Neuronal stem cell (in vitro differentiated cells): ENCODE measurements around the gene TSSK6.

Experiments used
- DNase-seq: peaks from one replicate; pipeline ENCODE4 v3.0.0-alpha.2; 2013; ENCODE audit warnings: low spot score
- H2AFZ ChIP-seq: one replicate; pipeline ENCODE4 v1.6.1; 2013; ENCODE audit warnings: mild to moderate bottlenecking, low read length, inconsistent platforms
- H2AK5ac ChIP-seq: 2 replicates; pipeline ENCODE4 v1.6.1; 2013; ENCODE audit warnings: low read depth, mild to moderate bottlenecking, inconsistent platforms, low read length, moderate library complexity, mixed read lengths
- H2BK120ac ChIP-seq: 2 replicates; pipeline ENCODE4 v1.6.1; 2013; ENCODE audit warnings: low read depth, mild to moderate bottlenecking, inconsistent platforms, low read length, moderate library complexity, mixed read lengths
- H2BK12ac ChIP-seq: one replicate; pipeline ENCODE4 v1.6.1; 2013; ENCODE audit warnings: low read length, inconsistent platforms
- H2BK15ac ChIP-seq: 2 replicates; pipeline ENCODE4 v1.6.1; 2013; ENCODE audit warnings: mild to moderate bottlenecking, low read length, inconsistent platforms, mixed read lengths
- H2BK5ac ChIP-seq: one replicate; pipeline ENCODE4 v1.6.1; 2013; ENCODE audit warnings: inconsistent platforms, mild to moderate bottlenecking, low read length, moderate library complexity
- H3K14ac ChIP-seq: one replicate; pipeline ENCODE4 v1.6.1; 2013; ENCODE audit warnings: low read length, inconsistent platforms
- H3K18ac ChIP-seq: 2 replicates; pipeline ENCODE4 v1.6.1; 2013; ENCODE audit warnings: low read length, inconsistent platforms
- H3K23ac ChIP-seq: 2 replicates; pipeline ENCODE4 v1.6.1; 2013; ENCODE audit warnings: low read depth, mild to moderate bottlenecking, mixed read lengths, low read length, inconsistent platforms; ENCODE audit not compliant: poor library complexity
- H3K27ac ChIP-seq: replicated peaks from 3 replicates; pipeline ENCODE4 v1.5.1; 2013; ENCODE audit warnings: low read length, inconsistent platforms
- H3K27me3 ChIP-seq, 3 experiments: 2 replicates each; pipeline ENCODE4 v1.6.1; 2013; ENCODE audit warnings: low read length in 3 of 3, mild to moderate bottlenecking in 2 of 3, inconsistent platforms in 1 of 3, low read depth in 1 of 3, mixed read lengths in 1 of 3, moderate library complexity in 1 of 3; ENCODE audit not compliant: control insufficient read depth in 3 of 3, insufficient read depth in 3 of 3
- H3K36me3 ChIP-seq, 2 donors: replicated peaks in 1 of 2; 2 replicates each; pipeline ENCODE4 v1.6.1; 2013; ENCODE audit warnings: low read length in 2 of 2; ENCODE audit not compliant: control insufficient read depth in 2 of 2, insufficient read depth in 2 of 2
- H3K4ac ChIP-seq: 2 replicates; pipeline ENCODE4 v1.6.1; 2013; ENCODE audit warnings: inconsistent platforms, mild to moderate bottlenecking, low read length, moderate library complexity
- H3K4me1 ChIP-seq, 2 donors: 1 replicate in 1 of 2; 2 replicates in 1 of 2; pipeline ENCODE4 v1.6.1; 2013; ENCODE audit warnings: low read length in 2 of 2, low read depth in 1 of 2; ENCODE audit not compliant: control insufficient read depth in 2 of 2, insufficient read depth in 1 of 2
- H3K4me2 ChIP-seq: one replicate; pipeline ENCODE4 v1.6.1; 2013; ENCODE audit warnings: mild to moderate bottlenecking, low read length, inconsistent platforms; ENCODE audit not compliant: insufficient read depth, poor library complexity, severe bottlenecking
- H3K4me3 ChIP-seq, 2 donors: 2 replicates each; pipeline ENCODE4 v1.5.1; 2013; ENCODE audit warnings: low read length in 2 of 2, mild to moderate bottlenecking in 2 of 2, inconsistent platforms in 1 of 2, moderate library complexity in 1 of 2
- H3K79me1 ChIP-seq: one replicate; pipeline ENCODE4 v1.6.1; 2013; ENCODE audit warnings: low read depth, mild to moderate bottlenecking, inconsistent platforms, low read length, moderate library complexity
- H3K9ac ChIP-seq: one replicate; pipeline ENCODE4 v1.6.1; 2013; ENCODE audit warnings: mild to moderate bottlenecking, low read depth, low read length, inconsistent platforms; ENCODE audit not compliant: poor library complexity
- H3K9me3 ChIP-seq, 2 donors: replicated peaks in 1 of 2; 2 replicates each; pipeline versions ENCODE3 to v1.6.1; 2013; ENCODE audit warnings: low read length in 2 of 2, mild to moderate bottlenecking in 2 of 2, inconsistent platforms in 1 of 2, low read depth in 1 of 2, mixed read lengths in 1 of 2, moderate library complexity in 1 of 2; ENCODE audit not compliant: control insufficient read depth in 2 of 2, insufficient read depth in 1 of 2
- H4K8ac ChIP-seq: one replicate; pipeline ENCODE4 v1.6.1; 2013; ENCODE audit warnings: low read depth, mild to moderate bottlenecking, inconsistent platforms, low read length, moderate library complexity
- H4K91ac ChIP-seq: one replicate; pipeline ENCODE4 v1.6.1; 2013; ENCODE audit warnings: low read length, low read depth, mild to moderate bottlenecking, inconsistent platforms; ENCODE audit not compliant: poor library complexity
- WGBS, 2 donors: extraction: QIAGEN DNeasy Blood & Tissue Kit; methylation state at CpG; one replicate each; pipeline ENCODE4 v1.1.7; 2013; ENCODE audit warnings: missing lambda C conversion rate in 2 of 2, mixed read lengths in 1 of 2; ENCODE audit not compliant: insufficient read length in 2 of 2, insufficient replicate concordance in 1 of 2; ENCODE audit errors: extremely low coverage in 2 of 2; 5-methylcytosine and 5-hydroxymethylcytosine counted together

Gene TSSK6

DNA sequence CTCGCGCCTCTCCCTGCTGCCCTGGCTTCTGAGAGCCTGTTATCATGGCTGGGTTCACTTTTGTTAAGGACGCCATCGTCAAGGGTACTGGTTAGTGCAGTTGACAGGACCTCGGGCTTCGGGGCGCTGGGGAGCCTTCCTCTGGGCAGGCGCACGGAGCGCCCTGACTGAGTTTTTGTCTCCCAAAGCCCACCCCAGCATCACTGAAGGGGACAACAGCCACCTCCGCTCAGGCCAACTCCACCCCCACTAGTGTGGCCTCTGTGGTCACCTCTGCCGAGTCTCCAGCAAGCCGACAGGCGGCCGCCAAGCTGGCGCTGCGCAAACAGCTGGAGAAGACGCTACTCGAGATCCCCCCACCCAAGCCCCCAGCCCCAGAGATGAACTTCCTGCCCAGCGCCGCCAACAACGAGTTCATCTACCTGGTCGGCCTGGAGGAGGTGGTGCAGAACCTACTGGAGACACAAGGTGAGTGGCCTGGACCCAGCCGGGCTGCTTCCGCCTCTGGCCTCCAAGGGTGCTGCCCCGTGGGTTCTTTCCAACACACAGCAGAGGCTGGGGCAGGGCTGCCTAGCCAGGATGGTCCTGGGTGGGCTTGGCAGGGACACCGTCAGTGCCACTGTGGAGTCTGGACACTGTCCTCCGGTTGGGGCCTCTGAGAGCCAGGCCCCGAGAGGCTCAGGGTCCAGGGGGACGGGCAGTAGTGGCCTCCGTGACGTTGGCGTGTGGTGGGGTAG, 16.9 kb downstream of the TSSK6 start:
- peak overlapping the region; percentile 43 for H3K23ac ChIP-seq
- H3K4ac ChIP-seq, result no peak overlapping the region
- WGBS, 2 donors, result no CpG with 5 or more reads among the region's 33 CpGs
- H3K4me3 ChIP-seq, result no peak overlapping the region
- DNase-seq, result no peak
- no peak overlapping the region for H3K27ac ChIP-seq
- no peak overlapping the region for H2BK15ac ChIP-seq
- no peak overlapping the region for H2BK120ac ChIP-seq
- peaks cover 25% of the 10 kb centered on the region for H3K79me1 ChIP-seq
- no peak overlapping the region for H4K91ac ChIP-seq
- no peaks in the 10 kb centered on the region for H3K9me3 ChIP-seq
- no peaks in the 10 kb centered on the region for H3K27me3 ChIP-seq
- no peaks in the 10 kb centered on the region for H3K4me1 ChIP-seq
- H2AFZ ChIP-seq, result no peak overlapping the region
- H4K8ac ChIP-seq, result no peak overlapping the region
- no peak overlapping the region for H2BK12ac ChIP-seq
- no peak overlapping the region for H3K9ac ChIP-seq
- no peak overlapping the region for H3K4me2 ChIP-seq
- H3K18ac ChIP-seq, result no peak overlapping the region
- no peak overlapping the region for H3K14ac ChIP-seq
- no peak overlapping the region for H2AK5ac ChIP-seq
- H2BK5ac ChIP-seq, result peak overlapping the region; percentile 53
- peaks cover 77 to 97% of the 10 kb centered on the region in 2 donors for H3K36me3 ChIP-seq

DNA sequence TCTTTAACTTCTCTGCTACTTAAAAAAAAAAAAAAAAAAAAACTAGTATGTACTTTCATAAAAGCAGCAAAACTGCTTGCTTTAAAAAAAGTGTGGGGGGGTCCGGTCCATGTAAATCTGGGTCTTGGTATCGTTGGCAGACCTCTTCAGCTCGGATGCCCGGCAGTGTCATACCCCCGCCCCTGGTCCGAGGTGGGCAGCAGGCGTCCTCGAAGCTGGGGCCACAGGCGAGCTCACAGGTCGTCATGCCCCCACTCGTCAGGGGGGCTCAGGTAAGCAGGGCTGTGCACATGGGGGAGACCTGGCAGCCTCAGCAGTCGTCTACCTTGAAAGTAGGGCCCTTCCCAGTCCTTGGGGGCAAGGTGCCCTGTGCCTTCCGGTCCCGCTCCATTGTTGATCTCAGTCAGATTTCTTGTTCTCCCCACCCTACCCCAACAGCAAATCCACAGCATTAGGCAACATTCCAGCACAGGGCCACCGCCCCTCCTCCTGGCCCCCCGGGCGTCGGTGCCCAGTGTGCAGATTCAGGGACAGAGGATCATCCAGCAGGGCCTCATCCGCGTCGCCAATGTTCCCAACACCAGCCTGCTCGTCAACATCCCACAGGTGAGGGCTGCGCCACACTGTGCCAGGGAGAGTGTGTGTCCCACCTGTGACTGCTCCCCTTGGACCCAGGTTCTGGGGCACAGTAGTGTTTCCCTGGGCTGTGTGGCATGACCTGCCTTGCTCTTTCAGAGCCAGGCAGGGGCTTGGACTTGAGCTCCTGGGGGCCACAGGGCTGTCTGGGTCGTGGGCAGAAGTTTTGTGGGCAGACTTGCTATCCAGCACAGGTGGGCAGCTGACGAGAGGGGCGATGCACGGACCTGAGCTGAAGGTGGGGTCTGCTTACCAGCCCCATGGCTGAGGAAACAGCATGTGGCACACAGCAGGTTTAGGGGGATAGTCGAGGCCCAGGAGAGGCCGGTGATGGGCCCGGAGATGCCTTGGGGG, 19.4 kb downstream of the TSSK6 start:
- no peak for DNase-seq
- peak overlapping the region; percentile 85 for H2BK5ac ChIP-seq
- no peak overlapping the region for H2BK12ac ChIP-seq
- H2BK15ac ChIP-seq, result no peak overlapping the region
- no peak overlapping the region for H3K4me2 ChIP-seq
- H4K91ac ChIP-seq, result no peak overlapping the region
- H3K9ac ChIP-seq, result peak overlapping the region; percentile 57
- no peak overlapping the region for H2BK120ac ChIP-seq
- no peak overlapping the region for H3K18ac ChIP-seq
- H3K9me3 ChIP-seq, result no peaks in the 10 kb centered on the region
- H3K79me1 ChIP-seq, result peaks cover 33% of the 10 kb centered on the region
- WGBS, 2 donors, result no CpG with 5 or more reads among the region's 30 CpGs
- H3K4me1 ChIP-seq, result no peaks in the 10 kb centered on the region
- H3K36me3 ChIP-seq, result peaks cover 70 to 96% of the 10 kb centered on the region in 2 donors
- no peak overlapping the region for H2AK5ac ChIP-seq
- no peak overlapping the region for H3K14ac ChIP-seq
- no peak overlapping the region for H3K23ac ChIP-seq
- no peak overlapping the region for H4K8ac ChIP-seq
- H2AFZ ChIP-seq, result no peak overlapping the region
- no peak overlapping the region for H3K4ac ChIP-seq
- no peaks in the 10 kb centered on the region for H3K27me3 ChIP-seq
- H3K4me3 ChIP-seq, result peak overlapping the region in 1 of 2 donors; percentile 31
- no peak overlapping the region for H3K27ac ChIP-seq

DNA sequence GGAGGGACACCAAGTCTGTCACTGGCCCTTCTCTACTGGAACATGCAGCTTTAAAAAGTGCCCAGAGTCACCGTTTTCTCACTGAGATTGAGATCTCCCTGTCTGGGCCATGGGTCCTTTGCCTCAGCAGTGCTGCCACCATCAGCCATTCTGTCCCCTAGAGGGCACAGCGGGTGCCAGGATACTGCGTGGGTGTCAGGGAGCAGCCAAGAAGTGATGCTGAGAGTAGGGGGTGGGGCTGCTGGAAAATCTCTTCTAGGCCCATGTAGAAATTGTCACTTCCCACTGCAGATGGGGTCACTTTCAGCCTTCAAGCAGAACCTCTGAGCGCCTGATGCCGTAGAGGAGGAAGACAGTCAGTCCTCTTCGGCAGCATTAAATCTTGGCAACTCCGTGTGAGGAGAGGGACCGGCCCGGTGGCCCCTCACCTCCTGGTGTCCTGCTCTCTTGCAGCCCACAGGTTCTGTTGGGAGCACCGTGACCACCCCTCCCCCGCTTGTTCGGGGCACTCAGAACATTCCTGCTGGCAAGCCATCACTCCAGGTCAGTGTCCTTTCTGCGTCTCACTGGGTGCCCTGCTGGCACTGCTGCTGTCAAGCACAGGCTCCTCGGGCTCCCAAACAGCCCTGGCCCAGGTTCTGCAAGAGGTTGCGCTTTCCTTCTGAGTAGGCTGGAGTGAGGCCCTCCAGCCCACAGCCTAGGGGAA, 21.4 kb downstream of the TSSK6 start:
- Histone ChIP-seq H2BK15ac (no peak overlapping the region), H3K18ac (no peak overlapping the region), H3K4me2 (no peak overlapping the region), H3K9ac (no peak overlapping the region), H3K14ac (no peak overlapping the region), H3K23ac (no peak overlapping the region), H2BK12ac (no peak overlapping the region), H3K27me3 (no peaks in the 10 kb centered on the region), H4K8ac (no peak overlapping the region), H2AK5ac (no peak overlapping the region), H3K4me3 (no peak overlapping the region), H3K4me1 (peaks cover 10 to 12% of the 10 kb centered on the region in 2 donors), H3K27ac (no peak overlapping the region), H4K91ac (no peak overlapping the region), H3K4ac (no peak overlapping the region), H3K36me3 (peaks cover 56 to 79% of the 10 kb centered on the region in 2 donors), H2BK5ac (no peak overlapping the region), H3K9me3 (no peaks in the 10 kb centered on the region), H3K79me1 (peaks cover 26% of the 10 kb centered on the region), H2AFZ (no peak overlapping the region), H2BK120ac (no peak overlapping the region)
- DNase-seq, result no peak
- WGBS, 2 donors, result no CpG with 5 or more reads among the region's 15 CpGs
